ENCODE results near the gene PRR3.

PRR3 gene

GRCh38 chr6:30570263-30570662, 13.2 kb downstream of the PRR3 start:
- no peak for DNase-seq (ENCODE audit: extremely low read depth in 1 of 2, low read depth in 1 of 2)

GRCh38 chr6:30570740-30571074, 13.6 kb downstream of the PRR3 start:
- no peak for DNase-seq (ENCODE audit: extremely low read depth in 1 of 2, low read depth in 1 of 2)

GRCh38 chr6:30571075-30571761, 14.1 kb downstream of the PRR3 start, which contains the start of gene ABCF1:
Gene ABCF1 (plus strand): TSS chr6:30571442. CDS start chr6:30571488, 46 bp downstream.
- DNase-seq (ENCODE audit: extremely low read depth in 1 of 2, low read depth in 1 of 2): peak; percentile 96 to 97

- no peak for DNase-seq (ENCODE audit: extremely low read depth in 1 of 2, low read depth in 1 of 2)
Measured at GRCh38 chr6:30571762-30572082, 14.6 kb downstream of the PRR3 start.

- DNase-seq (ENCODE audit: extremely low read depth in 1 of 2, low read depth in 1 of 2): no peak
Measured at GRCh38 chr6:30572148-30572547, 15.1 kb downstream of the PRR3 start.

GRCh38 chr6:30573113-30573512, 16.0 kb downstream of the PRR3 start:
- no peak for DNase-seq (ENCODE audit: extremely low read depth in 1 of 2, low read depth in 1 of 2)

- no peak for DNase-seq (ENCODE audit: extremely low read depth in 1 of 2, low read depth in 1 of 2)
Measured at GRCh38 chr6:30578051-30578450, 21.0 kb downstream of the PRR3 start.

GRCh38 chr6:30583921-30584320, 26.8 kb downstream of the PRR3 start:
- no peak for DNase-seq (ENCODE audit: extremely low read depth in 1 of 2, low read depth in 1 of 2)

- DNase-seq (ENCODE audit: extremely low read depth in 1 of 2, low read depth in 1 of 2): no peak
Measured at GRCh38 chr6:30589754-30590358, 32.8 kb downstream of the PRR3 start.

- no peak for DNase-seq (ENCODE audit: extremely low read depth in 1 of 2, low read depth in 1 of 2)
Measured at GRCh38 chr6:30590509-30590908, 33.4 kb downstream of the PRR3 start.

- no peak for DNase-seq (ENCODE audit: extremely low read depth in 1 of 2, low read depth in 1 of 2)
Measured at GRCh38 chr6:30591008-30591407, 33.9 kb downstream of the PRR3 start.

- DNase-seq (ENCODE audit: extremely low read depth in 1 of 2, low read depth in 1 of 2): no peak
Measured at GRCh38 chr6:30592287-30592686, 35.2 kb downstream of the PRR3 start.

- DNase-seq (ENCODE audit: extremely low read depth in 1 of 2, low read depth in 1 of 2): peak; percentile 45 to 64
Measured at GRCh38 chr6:30597315-30598144, 40.4 kb downstream of the PRR3 start.

- DNase-seq (ENCODE audit: extremely low read depth in 1 of 2, low read depth in 1 of 2): no peak
Measured at GRCh38 chr6:30598912-30599624, 42.0 kb downstream of the PRR3 start.

GRCh38 chr6:30599625-30600324, 42.7 kb downstream of the PRR3 start:
- DNase-seq (ENCODE audit: extremely low read depth in 1 of 2, low read depth in 1 of 2): no peak

GRCh38 chr6:30600451-30600961, 43.4 kb downstream of the PRR3 start:
- DNase-seq (ENCODE audit: extremely low read depth in 1 of 2, low read depth in 1 of 2): no peak

- no peak for DNase-seq (ENCODE audit: extremely low read depth in 1 of 2, low read depth in 1 of 2)
Measured at GRCh38 chr6:30601436-30601814, 44.3 kb downstream of the PRR3 start.

- no peak for DNase-seq (ENCODE audit: extremely low read depth in 1 of 2, low read depth in 1 of 2)
Measured at GRCh38 chr6:30601815-30602641, 44.9 kb downstream of the PRR3 start.

GRCh38 chr6:30603961-30604360, 46.9 kb downstream of the PRR3 start:
- DNase-seq (ENCODE audit: extremely low read depth in 1 of 2, low read depth in 1 of 2): no peak

- no peak for DNase-seq (ENCODE audit: extremely low read depth in 1 of 2, low read depth in 1 of 2)
Measured at GRCh38 chr6:30610065-30610464, 53.0 kb downstream of the PRR3 start.
